Loucy (cell line): ENCODE results near the gene RAC2.
A peak's percentile ranks its signal among the peaks of the same experiment; 100 is the strongest.

ENCODE experiments used
- H2AFZ ChIP-seq: fragments of 200-600 bp; sonication (generic); 2 replicates; pipeline ENCODE4 v1.6.0; 2016; ENCODE audit warnings: antibody characterized with exemption, mild to moderate bottlenecking, low read length, moderate library complexity
- H3F3A ChIP-seq: fragments of 200-600 bp; 2 replicates; pipeline ENCODE4 v1.6.0; 2016; ENCODE audit warnings: antibody characterized with exemption, low read depth, mild to moderate bottlenecking
- H3K27me3 ChIP-seq: fragments of 200-600 bp; sonication (generic); 2 replicates; pipeline ENCODE4 v1.6.1; 2014; ENCODE audit warnings: low read length, mild to moderate bottlenecking; ENCODE audit not compliant: insufficient read depth, poor library complexity, severe bottlenecking
- H3K36me3 ChIP-seq: fragments of 200-600 bp; sonication (generic); 2 replicates; pipeline ENCODE4 v1.6.1; 2016; ENCODE audit warnings: low read length; ENCODE audit not compliant: insufficient read depth
- H3K4me1 ChIP-seq: fragments of 200-600 bp; sonication (generic); 2 replicates; pipeline ENCODE4 v1.5.1; 2014; ENCODE audit warnings: low read length, mild to moderate bottlenecking; ENCODE audit not compliant: insufficient read depth, poor library complexity, severe bottlenecking
- H3K4me2 ChIP-seq: fragments of 200-600 bp; sonication (generic); 2 replicates; pipeline ENCODE4 v1.6.0; 2014; ENCODE audit warnings: antibody characterized with exemption, low read length, low read depth, mild to moderate bottlenecking; ENCODE audit not compliant: poor library complexity, severe bottlenecking
- H3K4me3 ChIP-seq: fragments of 200-600 bp; sonication (generic); 2 replicates; pipeline ENCODE4 v1.5.1; 2014; ENCODE audit warnings: low read length, mild to moderate bottlenecking, mixed read lengths; ENCODE audit not compliant: poor library complexity, severe bottlenecking
- H3K79me2 ChIP-seq: fragments of 200-600 bp; sonication (generic); 2 replicates; pipeline ENCODE4 v1.6.1; 2014; ENCODE audit warnings: low read length; ENCODE audit not compliant: insufficient read depth
- H3K9ac ChIP-seq: fragments of 200-600 bp; sonication (generic); 2 replicates; pipeline ENCODE4 v1.6.0; 2014; ENCODE audit warnings: mild to moderate bottlenecking, low read depth, low read length, moderate library complexity; ENCODE audit not compliant: poor library complexity, severe bottlenecking
- H3K9me2 ChIP-seq: fragments of 200-600 bp; sonication (generic); replicated peaks from 2 replicates; pipeline ENCODE4 v1.6.1; 2016; ENCODE audit warnings: low read depth, low read length, mixed read lengths
- H3K9me3 ChIP-seq: fragments of 200-600 bp; sonication (generic); 2 replicates; pipeline ENCODE4 v1.6.1; 2014; ENCODE audit warnings: mild to moderate bottlenecking, antibody characterized with exemption, low read length, low read depth; ENCODE audit not compliant: insufficient read depth
- H4K20me1 ChIP-seq: fragments of 200-600 bp; sonication (generic); 2 replicates; pipeline ENCODE4 v1.6.0; 2014; ENCODE audit warnings: antibody characterized with exemption, low read length, mild to moderate bottlenecking; ENCODE audit not compliant: insufficient read depth, poor library complexity, severe bottlenecking
- CTCF ChIP-seq: fragments of 200-600 bp; sonication (generic); conservative IDR thresholded peaks from 2 replicates; pipeline ENCODE4 v1.5.1; 2014; ENCODE audit warnings: mild to moderate bottlenecking, antibody characterized with exemption, low read length
- EZH2phosphoT487 ChIP-seq: fragments of 200-600 bp; IDR thresholded peaks from 2 replicates; pipeline ENCODE4 v1.6.1; 2018; ENCODE audit warnings: antibody characterized with exemption, mild to moderate bottlenecking, moderate library complexity, borderline replicate concordance

The RAC2 gene

GRCh38 chr22:37183432-37184379, 60.4 kb downstream of the RAC2 start:
- H3F3A ChIP-seq: 0 out of 2 replicates have a peak, but pooled peaks cover 6% of the 10 kb centered on the region
- H4K20me1 ChIP-seq: no peaks in the 10 kb centered on the region
- H3K4me3 ChIP-seq: no peak overlapping the region
- H3K9me3 ChIP-seq: no peaks in the 10 kb centered on the region
- H3K36me3 ChIP-seq: no peaks in the 10 kb centered on the region
- TF ChIP-seq CTCF (0 out of 2 replicates have a peak, but pooled peaks have one; percentile 29), EZH2phosphoT487 (no peak)
- H3K4me2 ChIP-seq: no peak overlapping the region
- H3K9ac ChIP-seq: peak overlapping the region; percentile 13
- no peak overlapping the region; the same call in 1 of the 2 replicates for H2AFZ ChIP-seq
- no peaks in the 10 kb centered on the region for H3K79me2 ChIP-seq
- no peaks in the 10 kb centered on the region for H3K27me3 ChIP-seq
- no peaks in the 10 kb centered on the region for H3K9me2 ChIP-seq
- peaks cover 31% of the 10 kb centered on the region for H3K4me1 ChIP-seq

GRCh38 chr22:37182949-37183245, 61.2 kb downstream of the RAC2 start:
- no peaks in the 10 kb centered on the region for H3K27me3 ChIP-seq
- H3K9ac ChIP-seq: no peak overlapping the region
- H3K4me1 ChIP-seq: peaks cover 23% of the 10 kb centered on the region
- H3K9me2 ChIP-seq: no peaks in the 10 kb centered on the region
- H2AFZ ChIP-seq: no peak overlapping the region
- H3K79me2 ChIP-seq: no peaks in the 10 kb centered on the region
- no peaks in the 10 kb centered on the region for H4K20me1 ChIP-seq
- TF ChIP-seq EZH2phosphoT487 (no peak), CTCF (no peak)
- H3K4me3 ChIP-seq: no peak overlapping the region
- H3K4me2 ChIP-seq: no peak overlapping the region
- no peaks in the 10 kb centered on the region for H3K36me3 ChIP-seq
- H3K9me3 ChIP-seq: no peaks in the 10 kb centered on the region
- 0 out of 2 replicates have a peak, but pooled peaks cover 6% of the 10 kb centered on the region for H3F3A ChIP-seq

GRCh38 chr22:37182101-37182948, 61.7 kb downstream of the RAC2 start:
- H3K4me3 ChIP-seq: no peak overlapping the region
- H3K9ac ChIP-seq: no peak overlapping the region
- no peaks in the 10 kb centered on the region for H3K79me2 ChIP-seq
- 0 out of 2 replicates have a peak, but pooled peaks cover 6% of the 10 kb centered on the region for H3F3A ChIP-seq
- H4K20me1 ChIP-seq: no peaks in the 10 kb centered on the region
- H3K9me2 ChIP-seq: no peaks in the 10 kb centered on the region
- H3K9me3 ChIP-seq: no peaks in the 10 kb centered on the region
- peaks cover 18% of the 10 kb centered on the region for H3K4me1 ChIP-seq
- no peaks in the 10 kb centered on the region for H3K27me3 ChIP-seq
- no peak overlapping the region for H2AFZ ChIP-seq
- H3K4me2 ChIP-seq: no peak overlapping the region
- TF ChIP-seq EZH2phosphoT487 (no peak), CTCF (no peak)
- no peaks in the 10 kb centered on the region for H3K36me3 ChIP-seq
